Amygdala (tissue), 56 donors: ENCODE results near the gene GLT8D1.
A peak's percentile ranks its signal among the peaks of the same experiment; 100 is the strongest.

Experiments used
- DNase-seq, 56 donors: peaks; one replicate each; lab custom pipeline; 2025; lab: John Stamatoyannopoulos, UW

The GLT8D1 gene

GRCh38 chr3:52714335-52715302, 9.0 kb upstream of the GLT8D1 start:
- DNase-seq: no peak

- no peak for DNase-seq
These were observed 7.0 kb upstream of the GLT8D1 start for GRCh38 chr3:52712291-52713212.

- no peak for DNase-seq
These were observed 4.9 kb upstream of the GLT8D1 start for GRCh38 chr3:52710512-52710911.

- DNase-seq: no peak
These were observed 2.0 kb upstream of the GLT8D1 start for GRCh38 chr3:52707585-52707984.

GRCh38 chr3:52705438-52705687, 228 bp downstream of the GLT8D1 start:
- DNase-seq: peak in 2 of 56 donors; percentile 56 to 65

GRCh38 chr3:52704611-52705437, 767 bp downstream of the GLT8D1 start:
- DNase-seq: no peak

- no peak for DNase-seq
These were observed 2.2 kb downstream of the GLT8D1 start for GRCh38 chr3:52703341-52703740.

GRCh38 chr3:52697632-52697965, 8.0 kb downstream of the GLT8D1 start:
- DNase-seq: no peak

GRCh38 chr3:52696830-52697631, 8.6 kb downstream of the GLT8D1 start:
- DNase-seq: no peak

GRCh38 chr3:52695798-52696671, 9.6 kb downstream of the GLT8D1 start:
- DNase-seq: no peak

- DNase-seq: no peak
These were observed 10.9 kb downstream of the GLT8D1 start for GRCh38 chr3:52694528-52695189.

- no peak for DNase-seq
These were observed 12.5 kb downstream of the GLT8D1 start for GRCh38 chr3:52693071-52693470.

- no peak for DNase-seq
These were observed 15.0 kb downstream of the GLT8D1 start for GRCh38 chr3:52690560-52690959.

- no peak for DNase-seq
These were observed 16.4 kb downstream of the GLT8D1 start for GRCh38 chr3:52689151-52689550.

GRCh38 chr3:52688266-52688665, 17.3 kb downstream of the GLT8D1 start:
- DNase-seq: no peak

- DNase-seq: peak; percentile 57 to 96 (median 89)
These were observed 19.6 kb downstream of the GLT8D1 start, which contains the start of the genes GNL3 and PBRM1 for GRCh38 chr3:52685709-52686691. GNL3 (plus strand) TSS chr3:52686032; CDS start chr3:52686093, 61 bp downstream. PBRM1 (minus strand) TSS chr3:52685913.

- DNase-seq: peak in 38 of 56 donors; percentile 44 to 95 (median 80)
These were observed 20.3 kb downstream of the GLT8D1 start for GRCh38 chr3:52685285-52685708.
